Cardiac muscle cell (in vitro differentiated cells and primary cell): Measurements from ENCODE around the gene LNPEP. TPM values are rescaled to one million over a fixed set of nuclear protein-coding genes. Genes with fewer than 3 reads are reported as not detected.

Source experiments
- DNase-seq, 2 donors: peaks; one replicate each; pipeline versions ENCODE4 v3.0.0 to v3.0.0-alpha.2; 2010 to 2017; ENCODE audit warnings: low read depth in 1 of 2, low spot score in 1 of 2
- H3K27ac ChIP-seq: fragments of 200-600 bp; sonication (generic); 2 replicates; pipeline ENCODE4 v1.5.1; 2016
- H3K27me3 ChIP-seq: fragments of 200-600 bp; sonication (generic); 2 replicates; pipeline ENCODE4 v1.6.0; 2016; ENCODE audit warnings: control low read depth
- H3K36me3 ChIP-seq: fragments of 200-600 bp; sonication (generic); 2 replicates; pipeline ENCODE4 v1.5.1; 2016; ENCODE audit warnings: control low read depth
- H3K4me1 ChIP-seq: fragments of 200-600 bp; sonication (generic); 2 replicates; pipeline ENCODE4 v1.8.1; 2017; ENCODE audit warnings: low read depth, mild to moderate bottlenecking, mixed run types
- H3K4me3 ChIP-seq: fragments of 200-600 bp; sonication (generic); 2 replicates; pipeline ENCODE4 v1.5.1; 2016; ENCODE audit warnings: mild to moderate bottlenecking
- H3K9me3 ChIP-seq: fragments of 200-600 bp; sonication (generic); 2 replicates; pipeline ENCODE4 v1.5.1; 2017; ENCODE audit warnings: low read depth, mild to moderate bottlenecking, control low read depth
- polyA plus RNA-seq: library from polyadenylated mRNA; unstranded; fragments of >200 nt; fragmentation: Nextera tagmentation; extraction: Ambion mirVana; gene quantifications from 2 replicates; pipeline ENCODE4 v1.2.1, GENCODE V29; 2016
- total RNA-seq: library from RNA; depleted of rRNA; stranded (reverse); fragments of >200 nt; gene quantifications from 2 replicates; pipeline ENCODE4 v1.2.3, GENCODE V29; 2016
- TF ChIP-seq, protein P1 (sequence below): IDR thresholded peaks from 2 replicates; pipeline ENCODE4 v1.5.1; 2012; ENCODE audit warnings: low read depth, mild to moderate bottlenecking, low read length

The LNPEP gene
- total RNA-seq = 22.7 and 41.0 TPM in 2 replicates
- polyA plus RNA-seq = 11.2 and 17.6 TPM in 2 replicates

DNA sequence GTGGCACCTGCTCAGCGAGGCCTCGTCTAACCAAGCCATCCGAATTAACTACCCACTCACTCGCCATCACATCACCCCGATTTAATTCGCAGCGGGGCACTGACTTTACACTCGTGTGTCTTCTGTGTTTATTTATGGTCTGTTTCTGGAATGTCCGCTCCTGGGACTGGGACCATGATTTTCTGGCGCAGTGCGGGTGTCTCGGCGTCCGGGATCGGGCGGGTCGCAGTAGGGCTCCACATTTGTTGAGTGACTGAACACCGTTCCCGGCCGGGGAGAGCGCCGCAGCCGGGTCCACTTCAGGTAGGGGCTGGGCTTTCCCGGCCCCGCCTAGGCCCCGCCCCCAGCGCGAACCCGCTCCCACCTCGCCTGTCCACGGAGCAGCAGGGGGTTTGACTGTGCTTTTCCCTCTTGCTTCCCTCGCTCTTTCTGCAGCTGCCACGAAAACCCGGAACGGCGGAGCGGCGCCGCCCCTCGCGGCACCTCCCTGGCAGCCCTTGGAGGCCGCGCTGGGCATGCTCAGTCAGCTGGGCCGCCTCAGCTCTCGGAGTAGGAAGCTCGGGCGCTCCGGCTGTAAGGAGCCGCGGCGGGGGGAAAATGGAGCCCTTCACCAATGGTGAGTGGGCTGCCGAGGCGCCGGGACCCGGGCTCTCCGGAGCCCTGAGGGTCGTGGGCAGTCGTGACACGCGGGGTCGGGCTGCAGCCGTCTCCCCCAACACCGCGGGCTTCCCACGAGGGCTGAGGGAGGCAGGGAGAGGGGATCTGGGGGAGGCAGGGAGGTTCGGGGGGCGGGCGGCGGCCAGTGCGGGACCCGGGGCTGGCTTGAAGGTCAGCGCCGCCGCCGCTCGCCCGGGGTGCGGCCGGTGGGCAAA lies at the start of gene LNPEP:
TSS of gene LNPEP (plus strand) at position 522 of the 872 bp plus-strand sequence. CDS start at position 598, 76 bp downstream.
- H3K9me3 ChIP-seq = no peaks in the 10 kb centered on the region
- H3K4me3 ChIP-seq = peak within 1 kb of the TSS; percentile 74
- no peaks in the 10 kb centered on the region for H3K27me3 ChIP-seq
- peak within 1 kb of the TSS; percentile 91 for H3K27ac ChIP-seq
- TF ChIP-seq, protein P1, sequence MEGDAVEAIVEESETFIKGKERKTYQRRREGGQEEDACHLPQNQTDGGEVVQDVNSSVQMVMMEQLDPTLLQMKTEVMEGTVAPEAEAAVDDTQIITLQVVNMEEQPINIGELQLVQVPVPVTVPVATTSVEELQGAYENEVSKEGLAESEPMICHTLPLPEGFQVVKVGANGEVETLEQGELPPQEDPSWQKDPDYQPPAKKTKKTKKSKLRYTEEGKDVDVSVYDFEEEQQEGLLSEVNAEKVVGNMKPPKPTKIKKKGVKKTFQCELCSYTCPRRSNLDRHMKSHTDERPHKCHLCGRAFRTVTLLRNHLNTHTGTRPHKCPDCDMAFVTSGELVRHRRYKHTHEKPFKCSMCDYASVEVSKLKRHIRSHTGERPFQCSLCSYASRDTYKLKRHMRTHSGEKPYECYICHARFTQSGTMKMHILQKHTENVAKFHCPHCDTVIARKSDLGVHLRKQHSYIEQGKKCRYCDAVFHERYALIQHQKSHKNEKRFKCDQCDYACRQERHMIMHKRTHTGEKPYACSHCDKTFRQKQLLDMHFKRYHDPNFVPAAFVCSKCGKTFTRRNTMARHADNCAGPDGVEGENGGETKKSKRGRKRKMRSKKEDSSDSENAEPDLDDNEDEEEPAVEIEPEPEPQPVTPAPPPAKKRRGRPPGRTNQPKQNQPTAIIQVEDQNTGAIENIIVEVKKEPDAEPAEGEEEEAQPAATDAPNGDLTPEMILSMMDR = no peak
- no peaks in the 10 kb centered on the region for H3K36me3 ChIP-seq
- H3K4me1 ChIP-seq = peaks cover 45% of the 10 kb centered on the region
- peak; percentile 97 to 98 for DNase-seq

DNA sequence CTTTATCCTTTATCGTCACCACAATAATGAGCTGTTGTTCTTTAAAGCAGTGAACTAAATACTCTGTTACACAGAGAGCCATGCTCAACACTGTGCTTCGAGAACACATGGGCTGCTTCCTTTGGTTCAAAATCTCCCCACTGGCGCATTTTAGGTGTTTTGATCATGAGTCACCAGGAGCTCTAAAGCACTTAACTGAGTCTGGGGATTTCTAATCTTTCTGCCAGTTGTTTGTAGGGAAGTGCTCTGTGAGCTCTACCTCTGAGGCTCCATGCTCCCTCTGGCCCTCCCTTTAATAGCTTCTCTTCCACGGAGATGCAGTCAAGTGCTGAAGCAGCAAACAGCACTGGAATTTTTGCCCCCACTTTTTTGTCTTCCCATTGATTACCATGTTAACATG lies 42.5 kb upstream of the LNPEP start:
- Histone ChIP-seq H3K4me1 (no peaks in the 10 kb centered on the region), H3K9me3 (peaks cover under 1% of the 10 kb centered on the region), H3K4me3 (no peak overlapping the region), H3K27me3 (no peaks in the 10 kb centered on the region), H3K36me3 (no peaks in the 10 kb centered on the region), H3K27ac (no peak overlapping the region)
- TF ChIP-seq, protein P1 = no peak
- DNase-seq = peak in 1 of 2 donors; percentile 85

DNA sequence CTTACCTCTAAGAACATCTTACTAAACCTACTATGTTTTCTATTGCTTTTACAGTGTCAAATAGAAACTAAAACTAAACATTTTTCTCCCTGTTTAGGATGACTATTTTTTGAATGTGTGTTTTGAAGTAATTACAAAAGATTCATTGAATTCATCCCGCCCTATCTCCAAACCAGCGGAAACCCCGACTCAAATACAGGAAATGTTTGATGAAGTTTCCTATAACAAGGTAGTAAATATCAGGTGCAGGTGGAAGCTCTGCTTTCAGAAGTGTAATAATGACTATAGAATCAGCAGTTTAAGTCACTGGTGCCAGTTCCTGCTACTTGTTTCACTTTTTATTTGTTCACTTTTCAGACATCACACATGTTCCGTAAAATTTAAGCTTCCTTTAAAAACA lies 39.6 kb upstream of the LNPEP start:
- Histone ChIP-seq H3K4me1 (no peaks in the 10 kb centered on the region), H3K36me3 (no peaks in the 10 kb centered on the region), H3K27ac (no peak overlapping the region), H3K27me3 (no peaks in the 10 kb centered on the region), H3K9me3 (no peaks in the 10 kb centered on the region), H3K4me3 (no peak overlapping the region)
- TF ChIP-seq, protein P1 = no peak
- DNase-seq = no peak

DNA sequence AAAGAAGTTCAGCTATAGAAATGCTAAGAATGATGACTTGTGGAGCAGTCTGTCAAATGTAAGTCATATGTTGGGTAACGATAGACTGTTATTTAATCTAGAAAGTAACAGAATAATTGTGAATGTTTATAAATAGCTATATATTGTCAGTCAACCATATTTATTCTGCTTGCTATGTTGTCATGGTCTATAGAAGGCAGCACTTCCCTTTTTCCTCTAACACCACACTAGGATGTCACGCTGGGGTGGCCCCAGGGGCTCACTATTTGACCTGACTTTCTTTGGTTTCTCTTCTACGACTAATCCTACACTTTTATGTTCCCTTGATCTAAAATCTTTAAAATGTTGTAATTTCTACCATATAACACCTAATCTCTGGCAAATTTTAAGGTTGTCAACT lies 39.1 kb upstream of the LNPEP start:
- H3K27ac ChIP-seq = no peak overlapping the region

DNA sequence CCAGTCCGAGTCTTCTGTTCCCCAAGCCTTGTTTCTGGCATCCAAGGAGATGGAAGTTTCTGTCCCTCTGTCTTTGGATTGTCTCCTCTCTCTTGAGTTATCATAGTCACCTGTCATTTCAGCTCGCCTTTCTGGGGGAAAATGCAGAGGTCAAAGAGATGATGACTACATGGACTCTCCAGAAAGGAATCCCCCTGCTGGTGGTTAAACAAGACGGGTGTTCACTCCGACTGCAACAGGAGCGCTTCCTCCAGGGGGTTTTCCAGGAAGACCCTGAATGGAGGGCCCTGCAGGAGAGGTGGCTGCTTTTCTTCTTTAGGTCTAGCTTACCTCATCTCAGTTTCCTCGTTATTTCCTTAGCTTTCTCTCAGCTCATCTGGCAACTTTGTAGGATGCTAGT lies 34.5 kb upstream of the LNPEP start:
- no peaks in the 10 kb centered on the region for H3K9me3 ChIP-seq
- no peak overlapping the region for H3K4me3 ChIP-seq
- H3K36me3 ChIP-seq = no peaks in the 10 kb centered on the region
- DNase-seq = no peak
- no peaks in the 10 kb centered on the region for H3K27me3 ChIP-seq
- no peak overlapping the region for H3K27ac ChIP-seq
- no peaks in the 10 kb centered on the region for H3K4me1 ChIP-seq
- TF ChIP-seq, protein P1 = peak; percentile 6

More for the DNA sequence above, 39.1 kb upstream of the LNPEP start:
- Histone ChIP-seq H3K4me3 (no peak overlapping the region), H3K9me3 (no peaks in the 10 kb centered on the region), H3K36me3 (no peaks in the 10 kb centered on the region), H3K27me3 (no peaks in the 10 kb centered on the region), H3K4me1 (no peaks in the 10 kb centered on the region)
- TF ChIP-seq, protein P1 = no peak
- DNase-seq = no peak
